ENCODE data around the gene TSPAN2.

TSPAN2 gene

GRCh38 chr1:115077286-115077983 lies 11.9 kb downstream of the TSPAN2 start:
- Histone ChIP-seq H3K4me1 (peaks cover 0 to 74% (median 34%) of the 10 kb centered on the region in 4 donors), H3K27ac (peak overlapping the region in 1 of 2 donors; percentile 84), H3K4me3 (no peak overlapping the region), H3K27me3 (no peaks in the 10 kb centered on the region), H3K9me3 (no peaks in the 10 kb centered on the region), H3K36me3 (no peaks in the 10 kb centered on the region)
- intact Hi-C loops (cut with DNase I; ENCODE audit: low total_unique reads) = no loop called here
- no peak for TF ChIP-seq CTCF (IDR thresholded peaks at IDR 0.05)
- DNase-seq = no peak

GRCh38 chr1:115076384-115076915 lies 12.9 kb downstream of the TSPAN2 start:
- no peak for TF ChIP-seq CTCF (IDR thresholded peaks at IDR 0.05)
- Histone ChIP-seq H3K36me3 (no peaks in the 10 kb centered on the region), H3K4me3 (no peak overlapping the region), H3K4me1 (peaks cover 0 to 71% (median 37%) of the 10 kb centered on the region in 4 donors), H3K9me3 (no peaks in the 10 kb centered on the region), H3K27ac (peak overlapping the region; percentile 9 to 84), H3K27me3 (no peaks in the 10 kb centered on the region)
- intact Hi-C loops (cut with DNase I; ENCODE audit: low total_unique reads) = no loop called here
- no peak for DNase-seq

GRCh38 chr1:115074839-115075534 lies 14.3 kb downstream of the TSPAN2 start:
- TF ChIP-seq CTCF (IDR thresholded peaks at IDR 0.05) = no peak
- Histone ChIP-seq H3K9me3 (no peaks in the 10 kb centered on the region), H3K4me1 (peaks cover 0 to 72% (median 39%) of the 10 kb centered on the region in 4 donors), H3K4me3 (no peak overlapping the region), H3K36me3 (no peaks in the 10 kb centered on the region), H3K27ac (peak overlapping the region; percentile 71 to 84), H3K27me3 (no peaks in the 10 kb centered on the region)
- intact Hi-C loops (cut with DNase I; ENCODE audit: low total_unique reads) = no loop called here
- peak in 1 of 2 donors; percentile 77 for DNase-seq

- H3K4me1 ChIP-seq = peaks cover 0 to 87% (median 50%) of the 10 kb centered on the region in 4 donors
- H3K4me3 ChIP-seq = peak overlapping the region; percentile 25
Measured at GRCh38 chr1:115073298-115074087, 15.8 kb downstream of the TSPAN2 start.

More at GRCh38 chr1:115073298-115074087, 15.8 kb downstream of the TSPAN2 start:
- intact Hi-C loops (cut with DNase I; ENCODE audit: low total_unique reads) = no loop called here
- peak in 1 of 2 donors; percentile 78 for DNase-seq
- TF ChIP-seq CTCF (IDR thresholded peaks at IDR 0.05) = no peak
- Histone ChIP-seq H3K36me3 (no peaks in the 10 kb centered on the region), H3K9me3 (no peaks in the 10 kb centered on the region), H3K27ac (peak overlapping the region; percentile 71 to 84), H3K27me3 (no peaks in the 10 kb centered on the region)

All from tibial artery (tissue), 4 donors.